SK-N-SH treated with all-trans-retinoic acid at 6 μM for 48 hours (cell line): ENCODE measurements around the gene SYNE2.

ENCODE experiments used
- TCF4 ChIP-seq: fragments of 250-450 bp; sonication (Bioruptor Pico); IDR thresholded peaks from 2 replicates; pipeline ENCODE4 v1.8.0; 2021; ENCODE audit warnings: mild to moderate bottlenecking, moderate library complexity, borderline replicate concordance
- TF ChIP-seq, protein P1 (sequence below): fragments of 250-450 bp; sonication (Bioruptor Pico); IDR thresholded peaks from 2 replicates; pipeline ENCODE4 v1.5.1; 2021; ENCODE audit warnings: mild to moderate bottlenecking, moderate library complexity
- TF ChIP-seq, protein P2 (sequence below): fragments of 250-450 bp; sonication (Bioruptor Pico); IDR thresholded peaks from 2 replicates; pipeline ENCODE4 v1.8.0; 2021; ENCODE audit warnings: low read depth, mild to moderate bottlenecking, moderate library complexity, borderline replicate concordance
- TF ChIP-seq, protein P3 (sequence below): fragments of 250-450 bp; sonication (Bioruptor Pico); IDR thresholded peaks from 2 replicates; pipeline ENCODE4 v1.8.0; 2020; ENCODE audit warnings: mild to moderate bottlenecking, moderate library complexity, borderline replicate concordance

DNA sequence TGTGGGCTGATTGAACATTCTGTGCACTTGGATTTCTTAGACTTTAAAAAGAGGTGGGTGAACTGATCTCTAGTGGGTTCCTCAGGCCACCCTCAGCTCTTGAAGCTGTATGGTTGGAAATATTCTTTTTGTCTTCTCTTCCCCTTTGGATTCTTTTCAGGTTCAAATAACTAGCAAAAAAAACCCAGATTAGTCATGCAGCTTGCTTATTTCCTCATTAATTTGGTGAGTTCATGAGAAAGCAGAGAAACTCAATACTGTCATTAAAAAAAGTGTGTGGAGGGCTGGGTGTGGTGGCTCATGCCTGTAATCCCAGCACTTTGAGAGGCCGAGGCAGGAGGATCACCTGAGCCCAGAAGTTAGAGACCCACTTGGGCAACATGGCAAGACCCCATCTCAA, 258.0 kb downstream of the SYNE2 start:
- TF ChIP-seq, protein P1, sequence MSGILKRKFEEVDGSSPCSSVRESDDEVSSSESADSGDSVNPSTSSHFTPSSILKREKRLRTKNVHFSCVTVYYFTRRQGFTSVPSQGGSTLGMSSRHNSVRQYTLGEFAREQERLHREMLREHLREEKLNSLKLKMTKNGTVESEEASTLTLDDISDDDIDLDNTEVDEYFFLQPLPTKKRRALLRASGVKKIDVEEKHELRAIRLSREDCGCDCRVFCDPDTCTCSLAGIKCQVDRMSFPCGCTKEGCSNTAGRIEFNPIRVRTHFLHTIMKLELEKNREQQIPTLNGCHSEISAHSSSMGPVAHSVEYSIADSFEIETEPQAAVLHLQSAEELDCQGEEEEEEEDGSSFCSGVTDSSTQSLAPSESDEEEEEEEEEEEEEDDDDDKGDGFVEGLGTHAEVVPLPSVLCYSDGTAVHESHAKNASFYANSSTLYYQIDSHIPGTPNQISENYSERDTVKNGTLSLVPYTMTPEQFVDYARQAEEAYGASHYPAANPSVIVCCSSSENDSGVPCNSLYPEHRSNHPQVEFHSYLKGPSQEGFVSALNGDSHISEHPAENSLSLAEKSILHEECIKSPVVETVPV (CRISPR knock-in tag) = no peak
- TF ChIP-seq, protein P2, sequence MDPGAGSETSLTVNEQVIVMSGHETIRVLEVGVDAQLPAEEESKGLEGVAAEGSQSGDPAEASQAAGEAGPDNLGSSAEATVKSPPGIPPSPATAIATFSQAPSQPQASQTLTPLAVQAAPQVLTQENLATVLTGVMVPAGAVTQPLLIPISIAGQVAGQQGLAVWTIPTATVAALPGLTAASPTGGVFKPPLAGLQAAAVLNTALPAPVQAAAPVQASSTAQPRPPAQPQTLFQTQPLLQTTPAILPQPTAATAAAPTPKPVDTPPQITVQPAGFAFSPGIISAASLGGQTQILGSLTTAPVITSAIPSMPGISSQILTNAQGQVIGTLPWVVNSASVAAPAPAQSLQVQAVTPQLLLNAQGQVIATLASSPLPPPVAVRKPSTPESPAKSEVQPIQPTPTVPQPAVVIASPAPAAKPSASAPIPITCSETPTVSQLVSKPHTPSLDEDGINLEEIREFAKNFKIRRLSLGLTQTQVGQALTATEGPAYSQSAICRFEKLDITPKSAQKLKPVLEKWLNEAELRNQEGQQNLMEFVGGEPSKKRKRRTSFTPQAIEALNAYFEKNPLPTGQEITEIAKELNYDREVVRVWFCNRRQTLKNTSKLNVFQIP = no peak
- no peak for TF ChIP-seq TCF4 (CRISPR knock-in tag)
- TF ChIP-seq, protein P3, sequence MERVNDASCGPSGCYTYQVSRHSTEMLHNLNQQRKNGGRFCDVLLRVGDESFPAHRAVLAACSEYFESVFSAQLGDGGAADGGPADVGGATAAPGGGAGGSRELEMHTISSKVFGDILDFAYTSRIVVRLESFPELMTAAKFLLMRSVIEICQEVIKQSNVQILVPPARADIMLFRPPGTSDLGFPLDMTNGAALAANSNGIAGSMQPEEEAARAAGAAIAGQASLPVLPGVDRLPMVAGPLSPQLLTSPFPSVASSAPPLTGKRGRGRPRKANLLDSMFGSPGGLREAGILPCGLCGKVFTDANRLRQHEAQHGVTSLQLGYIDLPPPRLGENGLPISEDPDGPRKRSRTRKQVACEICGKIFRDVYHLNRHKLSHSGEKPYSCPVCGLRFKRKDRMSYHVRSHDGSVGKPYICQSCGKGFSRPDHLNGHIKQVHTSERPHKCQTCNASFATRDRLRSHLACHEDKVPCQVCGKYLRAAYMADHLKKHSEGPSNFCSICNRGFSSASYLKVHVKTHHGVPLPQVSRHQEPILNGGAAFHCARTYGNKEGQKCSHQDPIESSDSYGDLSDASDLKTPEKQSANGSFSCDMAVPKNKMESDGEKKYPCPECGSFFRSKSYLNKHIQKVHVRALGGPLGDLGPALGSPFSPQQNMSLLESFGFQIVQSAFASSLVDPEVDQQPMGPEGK (CRISPR knock-in tag) = no peak
